Tibial nerve (tissue), 4 donors: ENCODE data around the gene FOXE1. TPM values are rescaled to one million over a fixed set of nuclear protein-coding genes. Genes with fewer than 3 reads are reported as not detected.

ENCODE experiments used
- DNase-seq, 2 donors: peaks; one replicate each; pipeline ENCODE4 v3.0.0-alpha.2; 2019; ENCODE audit warnings: low spot score in 2 of 2
- H3K27ac ChIP-seq, 4 donors: fragments of 200-600 bp; sonication (generic) in 3 of 4; one replicate each; pipeline ENCODE4 v1.5.1; 2017 to 2019; ENCODE audit warnings: mild to moderate bottlenecking in 1 of 4
- H3K27me3 ChIP-seq, 2 donors: fragments of 200-600 bp; sonication (generic) in 1 of 2; one replicate each; pipeline versions ENCODE4 v1.5.1 to v1.6.0; 2017 to 2019
- H3K36me3 ChIP-seq, 3 donors: fragments of 200-600 bp; sonication (generic); one replicate each; pipeline ENCODE4 v1.5.1; 2018 to 2019
- H3K4me1 ChIP-seq, 4 donors: fragments of 200-600 bp; sonication (generic) in 3 of 4; one replicate each; pipeline ENCODE4 v1.5.1; 2017 to 2019
- H3K4me3 ChIP-seq, 4 donors: fragments of 200-600 bp; sonication (generic) in 3 of 4; one replicate each; pipeline ENCODE4 v1.5.1; 2017 to 2019; ENCODE audit warnings: mild to moderate bottlenecking in 1 of 4, moderate library complexity in 1 of 4
- H3K9me3 ChIP-seq, 4 donors: fragments of 200-600 bp; sonication (generic) in 3 of 4; one replicate each; pipeline ENCODE4 v1.5.1; 2017 to 2019
- EP300 ChIP-seq, 2 donors: sonication (generic); formaldehyde crosslinking; IDR thresholded peaks; one replicate each; pipeline ENCODE4 v1.6.1; 2017; ENCODE audit warnings: antibody characterized with exemption in 2 of 2, mild to moderate bottlenecking in 1 of 2
- POLR2A ChIP-seq, 2 donors: fragments of 450-650 bp; IDR thresholded peaks; one replicate each; pipeline ENCODE4 v1.6.1; 2017; ENCODE audit warnings: antibody characterized with exemption in 2 of 2, mild to moderate bottlenecking in 2 of 2, moderate library complexity in 2 of 2
- WGBS, 2 donors: methylation state at CpG; one replicate each; pipeline ENCODE4 v1.1.5; 2018; 5-methylcytosine and 5-hydroxymethylcytosine counted together
- total RNA-seq, 4 donors: library from RNA; depleted of rRNA; stranded (reverse); fragments of >200 nt; gene quantifications; one replicate each; pipeline ENCODE4 v1.1.0, GENCODE V29; 2016
- TF ChIP-seq, protein P1 (sequence below), 5 experiments: fragments of 200-600 bp in 3 of 5; fragments of 450-650 bp in 2 of 5; sonication (generic) in 3 of 5; IDR thresholded peaks; one replicate each; pipeline ENCODE4 v1.5.1; 2016 to 2019; ENCODE audit warnings: antibody characterized with exemption in 5 of 5, mild to moderate bottlenecking in 3 of 5, moderate library complexity in 2 of 5

Gene FOXE1
- total RNA-seq, 4 donors from 2014 or later = not detected

DNA sequence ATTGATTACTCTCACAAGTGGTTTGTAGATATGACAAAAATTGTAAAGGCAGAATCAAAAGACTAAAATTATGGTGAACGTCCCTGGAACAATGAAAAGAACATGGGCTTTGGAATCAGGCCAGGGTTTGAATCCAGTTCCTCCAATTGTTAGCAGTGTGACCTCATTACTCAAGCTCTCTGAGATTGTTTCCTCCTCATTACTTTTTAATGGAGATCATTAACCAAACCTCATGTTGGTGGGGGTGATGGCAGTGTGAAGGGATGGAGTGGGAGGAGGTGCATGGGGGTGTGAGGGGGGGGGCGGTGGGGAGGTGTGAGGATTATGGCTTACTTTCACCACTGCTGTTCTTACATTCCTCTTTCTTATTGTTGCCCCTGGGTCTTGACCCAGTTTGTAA is 44.1 kb upstream of the FOXE1 start:
- Histone ChIP-seq H3K27ac (no peak overlapping the region), H3K9me3 (peaks cover 0 to 10% (median 0%) of the 10 kb centered on the region in 4 donors), H3K27me3 (peaks cover 0 to 15% of the 10 kb centered on the region in 2 donors), H3K36me3 (no peaks in the 10 kb centered on the region), H3K4me3 (no peak overlapping the region), H3K4me1 (peaks cover 0 to under 1% (median 0%) of the 10 kb centered on the region in 4 donors)
- no peak for DNase-seq
- 30 to 46% methylated on average over 2 of the region's 2 CpGs for WGBS, 2 donors
- TF ChIP-seq POLR2A (IDR thresholded peaks at IDR 0.05) (no peak), EP300 (IDR thresholded peaks at IDR 0.05) (no peak)
- TF ChIP-seq, protein P1, sequence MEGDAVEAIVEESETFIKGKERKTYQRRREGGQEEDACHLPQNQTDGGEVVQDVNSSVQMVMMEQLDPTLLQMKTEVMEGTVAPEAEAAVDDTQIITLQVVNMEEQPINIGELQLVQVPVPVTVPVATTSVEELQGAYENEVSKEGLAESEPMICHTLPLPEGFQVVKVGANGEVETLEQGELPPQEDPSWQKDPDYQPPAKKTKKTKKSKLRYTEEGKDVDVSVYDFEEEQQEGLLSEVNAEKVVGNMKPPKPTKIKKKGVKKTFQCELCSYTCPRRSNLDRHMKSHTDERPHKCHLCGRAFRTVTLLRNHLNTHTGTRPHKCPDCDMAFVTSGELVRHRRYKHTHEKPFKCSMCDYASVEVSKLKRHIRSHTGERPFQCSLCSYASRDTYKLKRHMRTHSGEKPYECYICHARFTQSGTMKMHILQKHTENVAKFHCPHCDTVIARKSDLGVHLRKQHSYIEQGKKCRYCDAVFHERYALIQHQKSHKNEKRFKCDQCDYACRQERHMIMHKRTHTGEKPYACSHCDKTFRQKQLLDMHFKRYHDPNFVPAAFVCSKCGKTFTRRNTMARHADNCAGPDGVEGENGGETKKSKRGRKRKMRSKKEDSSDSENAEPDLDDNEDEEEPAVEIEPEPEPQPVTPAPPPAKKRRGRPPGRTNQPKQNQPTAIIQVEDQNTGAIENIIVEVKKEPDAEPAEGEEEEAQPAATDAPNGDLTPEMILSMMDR (IDR thresholded peaks at IDR 0.05) = no peak

DNA sequence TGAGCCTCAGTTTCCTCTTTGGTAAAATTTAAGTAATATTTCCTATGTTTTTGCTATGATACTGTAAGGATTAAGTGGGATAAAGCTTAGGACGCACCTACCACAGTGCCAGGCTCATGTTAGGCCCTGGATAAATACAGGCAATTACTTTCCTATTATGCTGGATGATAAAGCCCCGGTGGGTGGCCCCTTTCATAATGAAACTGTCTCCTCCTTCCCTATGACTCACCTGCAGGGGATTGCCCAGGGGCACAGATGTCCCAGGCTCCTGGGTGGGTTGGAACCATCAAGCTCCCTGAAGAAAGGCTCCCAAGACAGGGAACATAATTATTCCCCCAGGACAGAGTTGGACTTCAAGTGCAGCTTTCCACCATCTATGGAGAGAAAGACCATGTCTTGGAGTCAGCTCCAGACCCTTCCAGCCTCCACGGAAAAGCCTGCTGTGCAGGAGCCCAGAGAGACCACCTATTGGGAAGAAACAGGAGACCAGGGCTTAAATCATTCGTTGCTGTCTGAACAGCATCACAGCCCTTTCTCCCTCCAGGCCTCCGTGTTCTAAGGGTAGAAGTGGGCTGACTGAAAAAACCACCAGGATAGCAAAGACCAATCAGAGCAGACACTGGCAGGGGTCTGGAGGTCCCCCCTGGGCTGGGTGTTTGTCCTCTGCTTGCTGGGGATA is 43.2 kb upstream of the FOXE1 start:
- Histone ChIP-seq H3K36me3 (no peaks in the 10 kb centered on the region), H3K4me3 (no peak overlapping the region), H3K4me1 (no peaks in the 10 kb centered on the region), H3K27me3 (peaks cover 0 to 8% of the 10 kb centered on the region in 2 donors), H3K9me3 (peaks cover 0 to 10% (median 0%) of the 10 kb centered on the region in 4 donors), H3K27ac (no peak overlapping the region)
- DNase-seq = no peak
- no peak for TF ChIP-seq EP300 (IDR thresholded peaks at IDR 0.05)
- TF ChIP-seq, protein P1 (IDR thresholded peaks at IDR 0.05) = no peak
- TF ChIP-seq POLR2A (IDR thresholded peaks at IDR 0.05) = no peak
- WGBS, 2 donors = 53 to 59% methylated on average over 5 of the region's 5 CpGs

DNA sequence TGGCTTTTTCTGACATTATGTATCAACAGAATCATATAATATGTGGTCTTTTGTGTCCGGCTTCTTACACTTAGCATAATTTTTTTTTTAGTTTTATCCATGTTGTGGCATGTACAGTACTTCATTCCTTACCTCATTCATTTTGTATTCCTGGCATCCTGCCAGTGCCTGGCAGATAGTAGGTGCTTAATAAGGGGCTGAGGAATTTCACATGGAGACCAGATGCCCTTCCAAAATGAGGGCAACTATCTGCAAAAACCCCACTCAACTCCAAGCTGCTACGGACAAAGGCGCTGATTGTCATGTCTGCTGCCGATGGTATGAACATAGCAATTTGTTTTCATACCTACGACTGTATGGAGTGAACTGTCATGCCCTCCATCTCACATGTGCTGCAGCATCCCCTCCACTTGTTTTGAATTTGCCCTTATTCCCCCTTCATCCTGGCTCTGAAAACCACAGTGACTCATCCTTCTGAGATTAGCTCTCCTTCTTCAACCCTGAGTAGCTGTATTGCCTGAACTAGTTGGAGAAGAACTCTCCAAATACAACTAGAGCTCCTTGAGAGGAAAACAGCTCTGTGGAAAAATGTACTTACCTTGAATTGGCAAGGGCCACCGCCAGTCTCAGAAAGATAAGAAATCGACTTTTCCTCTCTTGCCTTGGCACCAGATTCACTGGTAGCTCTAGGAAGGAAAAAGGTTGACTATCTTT is 41.3 kb upstream of the FOXE1 start:
- H3K4me3 ChIP-seq = no peak overlapping the region
- no peak for DNase-seq
- no peak overlapping the region for H3K27ac ChIP-seq
- H3K9me3 ChIP-seq = peaks cover 0 to 10% (median 0%) of the 10 kb centered on the region in 4 donors
- WGBS, 2 donors = 76 to 78% methylated on average over 7 of the region's 7 CpGs
- no peaks in the 10 kb centered on the region for H3K4me1 ChIP-seq
- H3K27me3 ChIP-seq = no peaks in the 10 kb centered on the region
- H3K36me3 ChIP-seq = no peaks in the 10 kb centered on the region
- TF ChIP-seq EP300 (IDR thresholded peaks at IDR 0.05) = no peak
- TF ChIP-seq, protein P1 (IDR thresholded peaks at IDR 0.05) = no peak
- no peak for TF ChIP-seq POLR2A (IDR thresholded peaks at IDR 0.05)

DNA sequence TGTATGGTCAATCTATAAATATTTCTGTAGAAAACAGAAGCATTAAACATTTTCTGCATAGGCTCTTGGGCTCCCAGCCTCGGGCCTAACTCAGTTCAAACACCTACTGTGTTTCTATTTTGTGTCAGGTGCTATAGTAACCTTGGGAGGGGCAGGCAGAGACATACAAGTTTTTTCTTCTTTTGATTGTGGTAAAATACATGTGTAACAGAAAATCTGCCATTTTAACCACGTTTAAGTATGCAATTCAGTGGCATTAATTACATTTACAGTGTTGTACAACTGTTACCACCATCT is 40.8 kb upstream of the FOXE1 start:
- no peak overlapping the region for H3K4me3 ChIP-seq
- TF ChIP-seq, protein P1 (IDR thresholded peaks at IDR 0.05) = no peak
- no peak for TF ChIP-seq POLR2A (IDR thresholded peaks at IDR 0.05)
- no peak for TF ChIP-seq EP300 (IDR thresholded peaks at IDR 0.05)
- 57 to 62% methylated on average over 2 of the region's 2 CpGs for WGBS, 2 donors

DNA sequence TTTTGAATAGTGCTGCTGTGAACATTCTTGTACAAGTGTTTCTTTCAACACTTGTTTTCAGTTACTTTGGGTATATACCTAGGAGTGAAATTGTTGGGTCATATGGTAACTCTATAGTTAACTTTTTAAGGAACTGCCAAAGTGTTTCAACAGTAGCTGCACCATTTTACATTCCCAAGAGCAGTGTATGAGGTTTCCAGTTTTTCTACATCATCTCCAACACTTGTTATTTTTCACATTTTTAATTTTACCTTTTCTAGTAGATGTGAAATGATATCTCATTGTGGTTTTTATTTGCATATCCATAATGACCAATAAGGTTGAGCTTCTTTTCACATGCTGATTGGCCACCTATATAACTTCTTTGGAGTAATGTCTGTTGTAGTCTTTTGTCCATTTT is 40.0 kb upstream of the FOXE1 start:
- TF ChIP-seq POLR2A (IDR thresholded peaks at IDR 0.05) (no peak), EP300 (IDR thresholded peaks at IDR 0.05) (no peak)
- TF ChIP-seq, protein P1 (IDR thresholded peaks at IDR 0.05) = no peak
- Histone ChIP-seq H3K4me1 (no peaks in the 10 kb centered on the region), H3K27ac (no peak overlapping the region), H3K36me3 (no peaks in the 10 kb centered on the region), H3K4me3 (no peak overlapping the region), H3K27me3 (no peaks in the 10 kb centered on the region), H3K9me3 (peaks cover 0 to 15% (median 0%) of the 10 kb centered on the region in 4 donors)
- DNase-seq = no peak

More for the DNA sequence above, 40.8 kb upstream of the FOXE1 start:
- no peak for DNase-seq
- H3K36me3 ChIP-seq = no peaks in the 10 kb centered on the region
- peaks cover 0 to 10% (median 0%) of the 10 kb centered on the region in 4 donors for H3K9me3 ChIP-seq
- no peaks in the 10 kb centered on the region for H3K27me3 ChIP-seq
- H3K4me1 ChIP-seq = no peaks in the 10 kb centered on the region
- no peak overlapping the region for H3K27ac ChIP-seq
